Measurements from ENCODE around the gene RET.

DNA sequence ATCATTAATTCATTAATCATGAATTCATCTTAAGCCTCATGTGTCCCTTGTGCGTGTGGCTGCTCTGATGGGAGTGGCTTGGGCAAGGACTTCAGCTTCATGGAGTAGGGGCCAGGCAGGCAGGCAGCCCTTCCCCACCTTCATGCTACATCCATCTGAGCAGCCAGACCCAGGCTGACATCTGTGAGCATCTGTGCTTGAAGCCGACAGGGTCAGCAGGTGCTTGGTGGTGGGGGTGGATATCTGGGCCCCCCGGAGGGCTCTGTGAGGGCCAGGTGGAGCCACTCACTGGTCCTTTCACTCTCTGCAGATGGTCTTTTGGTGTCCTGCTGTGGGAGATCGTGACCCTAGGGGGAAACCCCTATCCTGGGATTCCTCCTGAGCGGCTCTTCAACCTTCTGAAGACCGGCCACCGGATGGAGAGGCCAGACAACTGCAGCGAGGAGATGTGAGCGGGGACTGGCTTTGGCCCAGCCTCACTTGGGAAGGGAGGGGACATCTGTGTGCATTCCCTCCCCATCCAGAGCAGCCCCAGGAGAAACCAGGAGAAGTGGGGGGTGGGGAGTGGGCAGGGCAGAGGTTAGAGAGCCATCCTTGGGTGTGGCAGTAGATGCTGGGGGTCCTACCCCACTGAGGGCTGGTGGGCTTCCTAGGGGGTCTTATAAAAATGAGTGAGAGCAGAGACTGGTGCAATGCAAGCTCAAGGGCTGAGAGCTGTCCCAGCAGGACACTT lies 46.7 kb downstream of the RET start:
- TF ChIP-seq, protein P1, sequence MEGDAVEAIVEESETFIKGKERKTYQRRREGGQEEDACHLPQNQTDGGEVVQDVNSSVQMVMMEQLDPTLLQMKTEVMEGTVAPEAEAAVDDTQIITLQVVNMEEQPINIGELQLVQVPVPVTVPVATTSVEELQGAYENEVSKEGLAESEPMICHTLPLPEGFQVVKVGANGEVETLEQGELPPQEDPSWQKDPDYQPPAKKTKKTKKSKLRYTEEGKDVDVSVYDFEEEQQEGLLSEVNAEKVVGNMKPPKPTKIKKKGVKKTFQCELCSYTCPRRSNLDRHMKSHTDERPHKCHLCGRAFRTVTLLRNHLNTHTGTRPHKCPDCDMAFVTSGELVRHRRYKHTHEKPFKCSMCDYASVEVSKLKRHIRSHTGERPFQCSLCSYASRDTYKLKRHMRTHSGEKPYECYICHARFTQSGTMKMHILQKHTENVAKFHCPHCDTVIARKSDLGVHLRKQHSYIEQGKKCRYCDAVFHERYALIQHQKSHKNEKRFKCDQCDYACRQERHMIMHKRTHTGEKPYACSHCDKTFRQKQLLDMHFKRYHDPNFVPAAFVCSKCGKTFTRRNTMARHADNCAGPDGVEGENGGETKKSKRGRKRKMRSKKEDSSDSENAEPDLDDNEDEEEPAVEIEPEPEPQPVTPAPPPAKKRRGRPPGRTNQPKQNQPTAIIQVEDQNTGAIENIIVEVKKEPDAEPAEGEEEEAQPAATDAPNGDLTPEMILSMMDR (IDR thresholded peaks at IDR 0.05; ENCODE audit: low read depth, low read length, poor library complexity, severe bottlenecking), result no peak
- no peak for TF ChIP-seq EZH2phosphoT487 (IDR thresholded peaks at IDR 0.05; ENCODE audit: borderline replicate concordance, low read length)

Data from DOHH2 (cell line).